HepG2 (cell line): ENCODE results near the gene TUBA1C. TPM values are rescaled to one million over a fixed set of nuclear protein-coding genes. Genes with fewer than 3 reads are reported as not detected.
A peak's percentile ranks its signal among the peaks of the same experiment; 100 is the strongest.

Experiments
- AGO2 ChIP-seq: fragments of 200-400 bp; formaldehyde crosslinking; optimal IDR thresholded peaks from 2 replicates; pipeline ENCODE3; 2017; ENCODE audit warnings: mild to moderate bottlenecking, low read depth, low read length, moderate library complexity
- DPF2 ChIP-seq: sonication (generic); formaldehyde crosslinking; IDR thresholded peaks from 2 replicates; pipeline ENCODE4 v1.4.0; 2020; ENCODE audit warnings: mild to moderate bottlenecking, low read depth, missing genetic modification reagents, borderline replicate concordance
- FOXM1 ChIP-seq: sonication (generic); formaldehyde crosslinking; IDR thresholded peaks from 2 replicates; pipeline ENCODE4 v1.5.0; 2020; ENCODE audit warnings: missing genetic modification reagents
- HDAC6 ChIP-seq: fragments of 200-600 bp; sonication (generic); IDR thresholded peaks from 2 replicates; pipeline ENCODE4 v1.7.0; 2017; ENCODE audit warnings: mild to moderate bottlenecking, antibody characterized with exemption, low read length, low read depth
- MEF2D ChIP-seq: sonication (generic); formaldehyde crosslinking; IDR thresholded peaks from 2 replicates; pipeline ENCODE4 v1.5.1; 2020; ENCODE audit warnings: mild to moderate bottlenecking, missing genetic modification reagents
- MTF1 ChIP-seq: sonication (generic); formaldehyde crosslinking; IDR thresholded peaks from 2 replicates; pipeline ENCODE4 v1.5.0; 2020; ENCODE audit warnings: missing genetic modification reagents
- PAX8 ChIP-seq: sonication (generic); formaldehyde crosslinking; IDR thresholded peaks from 2 replicates; pipeline ENCODE4 v1.8.0; 2022; ENCODE audit warnings: mild to moderate bottlenecking, missing genetic modification reagents, borderline replicate concordance
- SUZ12 ChIP-seq: fragments of 150-350 bp; IDR thresholded peaks from 2 replicates; pipeline ENCODE4 v1.6.1; 2014; ENCODE audit warnings: low read depth, low read length
- TEAD3 ChIP-seq: optimal IDR thresholded peaks from 2 replicates; pipeline ENCODE3; 2016; ENCODE audit warnings: borderline replicate concordance
- ZHX2 ChIP-seq, 2 experiments: sonication (generic) in 1 of 2; formaldehyde crosslinking in 1 of 2; IDR thresholded peaks; 2 replicates each; pipeline versions ENCODE4 v1.6.1 to v1.9.0; 2014 to 2022; ENCODE audit warnings: antibody characterized with exemption in 1 of 2, borderline replicate concordance in 1 of 2, inconsistent platforms in 1 of 2, low read depth in 1 of 2, missing genetic modification reagents in 1 of 2
- ZKSCAN1 ChIP-seq: fragments of 150-350 bp; IDR thresholded peaks from 2 replicates; pipeline ENCODE4 v1.6.1; 2014; ENCODE audit warnings: low read length
- ZMYM4 ChIP-seq: sonication (generic); formaldehyde crosslinking; IDR thresholded peaks from 2 replicates; pipeline ENCODE4 v1.8.1; 2023; ENCODE audit warnings: mild to moderate bottlenecking, missing genetic modification reagents
- ZNF510 ChIP-seq: sonication (generic); formaldehyde crosslinking; IDR thresholded peaks from 2 replicates; pipeline ENCODE4 v1.4.0; 2020; ENCODE audit warnings: low read depth, mild to moderate bottlenecking, missing genetic modification reagents
- ZNF569 ChIP-seq: sonication (generic); formaldehyde crosslinking; IDR thresholded peaks from 2 replicates; pipeline ENCODE4 v1.5.0; 2020; ENCODE audit warnings: mild to moderate bottlenecking, missing genetic modification reagents, moderate library complexity, borderline replicate concordance
- ZNF616 ChIP-seq: sonication (generic); formaldehyde crosslinking; IDR thresholded peaks from 2 replicates; pipeline ENCODE4 v1.5.0; 2020; ENCODE audit warnings: low read depth, mild to moderate bottlenecking, missing genetic modification reagents
- ZNF780A ChIP-seq: sonication (generic); formaldehyde crosslinking; IDR thresholded peaks from 2 replicates; pipeline ENCODE4 v1.8.0; 2022; ENCODE audit warnings: mild to moderate bottlenecking, missing genetic modification reagents, moderate library complexity
- ZNF784 ChIP-seq: sonication (generic); formaldehyde crosslinking; IDR thresholded peaks from 2 replicates; pipeline ENCODE4 v1.5.1; 2020; ENCODE audit warnings: missing genetic modification reagents, mild to moderate bottlenecking, borderline replicate concordance
- polyA plus RNA-seq, 8 experiments: library from polyadenylated mRNA; depleted of rRNA in 3 of 8; stranded (reverse) in 7 of 8; unstranded in 1 of 8; fragments of >200 nt; fragmentation: Illumina TruSeq in 4 of 8; extraction: Trizol in 4 of 8; gene quantifications; 2 replicates each; pipeline versions ENCODE4 v1.2.1 to v1.2.3, GENCODE V29; 2011 to 2016; ENCODE audit warnings: low read depth in 4 of 8, missing spikeins in 1 of 8, mixed read lengths in 1 of 8; ENCODE audit not compliant: insufficient read depth in 1 of 8
- total RNA-seq, 5 experiments: library from RNA; depleted of rRNA; stranded (reverse); fragments of >200 nt; fragmentation: Illumina TruSeq; extraction: Trizol; gene quantifications; 2 replicates each; pipeline ENCODE4 v1.2.3, GENCODE V29; 2016; ENCODE audit warnings: low read depth in 1 of 5
- TF ChIP-seq, protein P1 (sequence below): sonication (generic); formaldehyde crosslinking; IDR thresholded peaks from 2 replicates; pipeline ENCODE4 v1.8.1; 2023; ENCODE audit warnings: mild to moderate bottlenecking, missing genetic modification reagents
- TF ChIP-seq, protein P2 (sequence below): sonication (generic); formaldehyde crosslinking; IDR thresholded peaks from 2 replicates; pipeline ENCODE4 v1.4.0; 2020; ENCODE audit warnings: mild to moderate bottlenecking, low read depth, missing genetic modification reagents

TUBA1C gene
- total and polyA plus RNA-seq, 2 of the 13 experiments (the other 11 are each of a cell fraction or from before 2014, with no cell fraction given), result 693 to 1,075 TPM

GRCh38 chr12:49264873-49265792, at the start of gene TUBA1C (continued):
- TF ChIP-seq ZNF510 (CRISPR knock-in tag) (peak; percentile 61; the same call in 1 of the 2 replicates), ZNF780A (CRISPR knock-in tag) (peak; percentile 53), SUZ12 (no peak), TEAD3 (CRISPR knock-in tag) (no peak), FOXM1 (CRISPR knock-in tag) (peak; percentile 96), MTF1 (peak; percentile 92), ZHX2 (IDR thresholded peaks at IDR 0.05; ENCODE audit: low read depth) (no peak), ZHX2 (CRISPR knock-in tag; IDR thresholded peaks at IDR 0.05; ENCODE audit: borderline replicate concordance) (peak; percentile 91), ZNF569 (CRISPR knock-in tag) (no peak), HDAC6 (peak; percentile 79; the same call in 1 of the 2 replicates), ZNF784 (CRISPR knock-in tag) (no peak), PAX8 (CRISPR knock-in tag) (no peak), AGO2 (peak; percentile 94), ZNF616 (no peak), ZKSCAN1 (0 out of 2 replicates have a peak, but pooled peaks have one; percentile 36), MEF2D (no peak; the same call in 1 of the 2 replicates), ZMYM4 (CRISPR knock-in tag) (peak; percentile 89), DPF2 (CRISPR knock-in tag) (no peak)
- TF ChIP-seq, protein P1, sequence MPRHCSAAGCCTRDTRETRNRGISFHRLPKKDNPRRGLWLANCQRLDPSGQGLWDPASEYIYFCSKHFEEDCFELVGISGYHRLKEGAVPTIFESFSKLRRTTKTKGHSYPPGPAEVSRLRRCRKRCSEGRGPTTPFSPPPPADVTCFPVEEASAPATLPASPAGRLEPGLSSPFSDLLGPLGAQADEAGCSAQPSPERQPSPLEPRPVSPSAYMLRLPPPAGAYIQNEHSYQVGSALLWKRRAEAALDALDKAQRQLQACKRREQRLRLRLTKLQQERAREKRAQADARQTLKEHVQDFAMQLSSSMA, result no peak
- TF ChIP-seq, protein P2, sequence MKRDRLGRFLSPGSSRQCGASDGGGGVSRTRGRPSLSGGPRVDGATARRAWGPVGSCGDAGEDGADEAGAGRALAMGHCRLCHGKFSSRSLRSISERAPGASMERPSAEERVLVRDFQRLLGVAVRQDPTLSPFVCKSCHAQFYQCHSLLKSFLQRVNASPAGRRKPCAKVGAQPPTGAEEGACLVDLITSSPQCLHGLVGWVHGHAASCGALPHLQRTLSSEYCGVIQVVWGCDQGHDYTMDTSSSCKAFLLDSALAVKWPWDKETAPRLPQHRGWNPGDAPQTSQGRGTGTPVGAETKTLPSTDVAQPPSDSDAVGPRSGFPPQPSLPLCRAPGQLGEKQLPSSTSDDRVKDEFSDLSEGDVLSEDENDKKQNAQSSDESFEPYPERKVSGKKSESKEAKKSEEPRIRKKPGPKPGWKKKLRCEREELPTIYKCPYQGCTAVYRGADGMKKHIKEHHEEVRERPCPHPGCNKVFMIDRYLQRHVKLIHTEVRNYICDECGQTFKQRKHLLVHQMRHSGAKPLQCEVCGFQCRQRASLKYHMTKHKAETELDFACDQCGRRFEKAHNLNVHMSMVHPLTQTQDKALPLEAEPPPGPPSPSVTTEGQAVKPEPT, result 0 out of 2 replicates have a peak, but pooled peaks have one; percentile 27
